Astrocyte (in vitro differentiated cells and primary cell): Measurements from ENCODE around the gene ABCA7. TPM values are rescaled to one million over a fixed set of nuclear protein-coding genes. Genes with fewer than 3 reads are reported as not detected.

Experiments
- DNase-seq: peaks from one replicate; pipeline ENCODE4 v3.0.0-alpha.2; 2010; ENCODE audit warnings: low read depth
- FAIRE-seq: peaks from 2 replicates; lab custom pipeline; 2011; peaks lifted over from hg19 to GRCh38; lab: Jason Lieb, UNC
- H2AFZ ChIP-seq: 2 replicates; pipeline ENCODE4 v1.6.0; 2012; ENCODE audit warnings: low read depth, low read length, inconsistent platforms
- H3K27ac ChIP-seq: 2 replicates; pipeline ENCODE4 v1.5.1; 2011; ENCODE audit warnings: low read depth, low read length, inconsistent platforms
- H3K27me3 ChIP-seq: 2 replicates; pipeline ENCODE4 v1.6.0; 2011; ENCODE audit warnings: low read length, inconsistent platforms; ENCODE audit not compliant: insufficient read depth
- H3K36me3 ChIP-seq: 2 replicates; pipeline ENCODE4 v1.5.1; 2011; ENCODE audit warnings: low read length, inconsistent platforms; ENCODE audit not compliant: insufficient read depth
- H3K4me1 ChIP-seq: 2 replicates; pipeline ENCODE4 v1.5.1; 2011; ENCODE audit warnings: low read length, inconsistent platforms; ENCODE audit not compliant: insufficient read depth
- H3K4me2 ChIP-seq: 2 replicates; pipeline ENCODE4 v1.6.0; 2012; ENCODE audit warnings: low read length, inconsistent platforms
- H3K4me3 ChIP-seq: 2 replicates; pipeline ENCODE4 v1.5.1; 2011; ENCODE audit warnings: low read depth, mild to moderate bottlenecking, low read length, inconsistent platforms; ENCODE audit not compliant: insufficient read depth
- H3K79me2 ChIP-seq: 2 replicates; pipeline ENCODE4 v1.6.0; 2012; ENCODE audit warnings: mild to moderate bottlenecking, low read length, inconsistent platforms; ENCODE audit not compliant: insufficient read depth
- H3K9ac ChIP-seq: 2 replicates; pipeline ENCODE4 v1.6.0; 2012; ENCODE audit warnings: mild to moderate bottlenecking, low read length, inconsistent platforms
- H3K9me3 ChIP-seq: 2 replicates; pipeline ENCODE4 v1.5.1; 2012; ENCODE audit warnings: low read depth, mild to moderate bottlenecking, low read length, inconsistent platforms; ENCODE audit not compliant: insufficient read depth
- H4K20me1 ChIP-seq: 2 replicates; pipeline ENCODE4 v1.6.0; 2012; ENCODE audit warnings: low read length, inconsistent platforms; ENCODE audit not compliant: insufficient read depth
- H3K27ac Mint-ChIP-seq: one replicate; pipeline ENCODE4 v1.8.0; 2021; ENCODE audit warnings: mild to moderate bottlenecking, mixed read lengths; ENCODE audit not compliant: unreplicated experiment
- H3K27me3 Mint-ChIP-seq: one replicate; pipeline ENCODE4 v1.8.0; 2021; ENCODE audit warnings: low read depth, mixed read lengths; ENCODE audit not compliant: unreplicated experiment
- H3K36me3 Mint-ChIP-seq: one replicate; pipeline ENCODE4 v1.8.0; 2021; ENCODE audit warnings: low read depth, mixed read lengths; ENCODE audit not compliant: unreplicated experiment
- H3K4me1 Mint-ChIP-seq: one replicate; pipeline ENCODE4 v1.8.0; 2021; ENCODE audit warnings: low read depth, mixed read lengths; ENCODE audit not compliant: unreplicated experiment
- H3K4me3 Mint-ChIP-seq: one replicate; pipeline ENCODE4 v1.8.0; 2021; ENCODE audit warnings: mild to moderate bottlenecking, moderate library complexity, mixed read lengths; ENCODE audit not compliant: unreplicated experiment
- H3K9me3 Mint-ChIP-seq: one replicate; pipeline ENCODE4 v1.8.0; 2021; ENCODE audit warnings: mild to moderate bottlenecking, mixed read lengths; ENCODE audit not compliant: unreplicated experiment
- EZH2 ChIP-seq: IDR thresholded peaks from 2 replicates; pipeline ENCODE4 v1.6.1; 2012; ENCODE audit warnings: mild to moderate bottlenecking, low read length, inconsistent platforms; ENCODE audit not compliant: insufficient read depth
- total RNA-seq: library from RNA; stranded (reverse); gene quantifications from 2 replicates; pipeline ENCODE4 v1.2.1, GENCODE V29; 2021
- TF ChIP-seq, protein P1 (sequence below): IDR thresholded peaks from 2 replicates; pipeline ENCODE4 v1.5.1; 2011; ENCODE audit warnings: low read depth, mild to moderate bottlenecking, inconsistent platforms, low read length, moderate library complexity; ENCODE audit not compliant: insufficient read depth

ABCA7 gene
- total RNA-seq, 1 donor from 2014 or later, result 18.4 TPM

DNA sequence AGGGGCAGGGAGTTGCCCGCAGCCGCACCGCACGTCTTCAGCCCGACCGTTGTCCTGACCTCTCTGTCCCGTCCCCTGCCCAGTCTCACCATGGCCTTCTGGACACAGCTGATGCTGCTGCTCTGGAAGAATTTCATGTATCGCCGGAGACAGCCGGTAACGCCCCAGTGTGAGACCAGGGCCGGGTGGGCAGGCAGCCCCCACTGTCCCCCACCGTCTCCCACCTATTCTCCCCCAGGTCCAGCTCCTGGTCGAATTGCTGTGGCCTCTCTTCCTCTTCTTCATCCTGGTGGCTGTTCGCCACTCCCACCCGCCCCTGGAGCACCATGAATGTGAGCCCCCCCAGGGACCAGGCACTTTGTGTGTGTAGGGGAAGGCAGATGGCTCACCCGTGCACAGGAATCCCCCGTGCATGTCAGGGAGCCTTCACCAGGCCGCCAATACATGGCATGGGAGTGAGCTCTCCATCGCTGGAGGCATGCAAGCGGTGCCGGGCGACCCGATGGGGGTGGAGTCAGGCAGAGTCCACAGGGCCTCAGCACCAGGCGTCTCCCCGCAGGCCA is 1.4 kb downstream of the ABCA7 start:
- peak overlapping the region; percentile 82 for H3K4me3 Mint-ChIP-seq
- Histone ChIP-seq H2AFZ (no peak overlapping the region), H3K9ac (no peak overlapping the region), H4K20me1 (peaks cover 36% of the 10 kb centered on the region), H3K9me3 (no peaks in the 10 kb centered on the region), H3K4me1 (peaks cover 33% of the 10 kb centered on the region), H3K27me3 (no peaks in the 10 kb centered on the region), H3K27ac (no peak overlapping the region), H3K36me3 (peaks cover 14% of the 10 kb centered on the region), H3K79me2 (no peaks in the 10 kb centered on the region), H3K4me3 (no peak overlapping the region), H3K4me2 (peak overlapping the region; percentile 87)
- H3K4me1 Mint-ChIP-seq, result peaks cover 21% of the 10 kb centered on the region
- peaks cover 15% of the 10 kb centered on the region for H3K36me3 Mint-ChIP-seq
- no peak for FAIRE-seq
- H3K27me3 Mint-ChIP-seq, result no peaks in the 10 kb centered on the region
- H3K9me3 Mint-ChIP-seq, result no peaks in the 10 kb centered on the region
- H3K27ac Mint-ChIP-seq, result peak overlapping the region; percentile 66
- DNase-seq, result no peak
- TF ChIP-seq, protein P1, sequence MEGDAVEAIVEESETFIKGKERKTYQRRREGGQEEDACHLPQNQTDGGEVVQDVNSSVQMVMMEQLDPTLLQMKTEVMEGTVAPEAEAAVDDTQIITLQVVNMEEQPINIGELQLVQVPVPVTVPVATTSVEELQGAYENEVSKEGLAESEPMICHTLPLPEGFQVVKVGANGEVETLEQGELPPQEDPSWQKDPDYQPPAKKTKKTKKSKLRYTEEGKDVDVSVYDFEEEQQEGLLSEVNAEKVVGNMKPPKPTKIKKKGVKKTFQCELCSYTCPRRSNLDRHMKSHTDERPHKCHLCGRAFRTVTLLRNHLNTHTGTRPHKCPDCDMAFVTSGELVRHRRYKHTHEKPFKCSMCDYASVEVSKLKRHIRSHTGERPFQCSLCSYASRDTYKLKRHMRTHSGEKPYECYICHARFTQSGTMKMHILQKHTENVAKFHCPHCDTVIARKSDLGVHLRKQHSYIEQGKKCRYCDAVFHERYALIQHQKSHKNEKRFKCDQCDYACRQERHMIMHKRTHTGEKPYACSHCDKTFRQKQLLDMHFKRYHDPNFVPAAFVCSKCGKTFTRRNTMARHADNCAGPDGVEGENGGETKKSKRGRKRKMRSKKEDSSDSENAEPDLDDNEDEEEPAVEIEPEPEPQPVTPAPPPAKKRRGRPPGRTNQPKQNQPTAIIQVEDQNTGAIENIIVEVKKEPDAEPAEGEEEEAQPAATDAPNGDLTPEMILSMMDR, result no peak
- TF ChIP-seq EZH2, result no peak

DNA sequence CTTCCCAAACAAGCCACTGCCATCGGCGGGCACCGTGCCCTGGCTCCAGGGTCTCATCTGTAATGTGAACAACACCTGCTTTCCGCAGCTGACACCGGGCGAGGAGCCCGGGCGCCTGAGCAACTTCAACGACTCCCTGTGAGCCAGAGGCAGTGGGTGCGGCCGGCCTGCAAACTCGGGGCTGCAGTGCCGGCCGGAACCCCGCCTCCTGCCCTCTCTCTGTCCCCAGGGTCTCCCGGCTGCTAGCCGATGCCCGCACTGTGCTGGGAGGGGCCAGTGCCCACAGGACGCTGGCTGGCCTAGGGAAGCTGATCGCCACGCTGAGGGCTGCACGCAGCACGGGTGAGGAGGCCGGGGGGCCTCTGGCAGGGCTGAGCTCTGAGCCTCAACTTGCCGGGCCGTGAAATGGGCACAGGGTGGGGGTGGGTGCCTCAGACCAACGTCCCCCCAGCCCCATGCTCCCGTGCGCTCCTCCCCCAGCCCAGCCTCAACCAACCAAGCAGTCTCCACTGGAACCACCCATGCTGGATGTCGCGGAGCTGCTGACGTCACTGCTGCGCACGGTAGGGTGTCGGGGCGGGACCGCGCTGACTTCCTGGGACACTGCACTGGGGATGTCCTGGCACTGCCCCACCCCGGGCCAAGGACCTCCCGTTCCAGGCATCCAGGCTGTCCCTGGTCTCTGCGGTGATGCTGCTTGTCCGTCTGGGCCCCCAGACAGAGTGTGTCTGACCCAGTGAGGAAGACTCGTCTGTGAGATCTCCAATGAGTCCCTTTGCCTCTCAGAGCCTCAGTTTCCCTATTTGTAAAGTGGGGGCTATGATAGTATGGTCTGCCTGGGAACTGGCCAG is 2.2 kb downstream of the ABCA7 start:
- Mint-ChIP-seq H3K27ac (peak overlapping the region; percentile 34), H3K4me3 (peak overlapping the region; percentile 82), H3K36me3 (peaks cover 13% of the 10 kb centered on the region), H3K4me1 (peaks cover 19% of the 10 kb centered on the region), H3K27me3 (no peaks in the 10 kb centered on the region), H3K9me3 (no peaks in the 10 kb centered on the region)
- Histone ChIP-seq H3K4me1 (peaks cover 33% of the 10 kb centered on the region), H3K9ac (no peak overlapping the region), H3K36me3 (peaks cover 13% of the 10 kb centered on the region), H3K9me3 (no peaks in the 10 kb centered on the region), H3K4me3 (no peak overlapping the region), H2AFZ (no peak overlapping the region), H3K4me2 (no peak overlapping the region), H4K20me1 (peaks cover 33% of the 10 kb centered on the region), H3K79me2 (no peaks in the 10 kb centered on the region), H3K27me3 (no peaks in the 10 kb centered on the region), H3K27ac (no peak overlapping the region)
- no peak for DNase-seq
- no peak for TF ChIP-seq EZH2
- TF ChIP-seq, protein P1, result no peak
- FAIRE-seq, result no peak
